Anterior cingulate cortex (tissue), 58 donors: ENCODE measurements around the gene PTGER1.
A peak's percentile ranks its signal among the peaks of the same experiment; 100 is the strongest.
"Not testable (repeated sequence)": the region's sequence is repeated elsewhere in the genome, so short reads cannot be mapped to it uniquely, and the experiment has no call there.

Experiments used
- DNase-seq, 58 donors: peaks; one replicate each; lab custom pipeline; 2025; lab: John Stamatoyannopoulos, UW

PTGER1 gene

DNA sequence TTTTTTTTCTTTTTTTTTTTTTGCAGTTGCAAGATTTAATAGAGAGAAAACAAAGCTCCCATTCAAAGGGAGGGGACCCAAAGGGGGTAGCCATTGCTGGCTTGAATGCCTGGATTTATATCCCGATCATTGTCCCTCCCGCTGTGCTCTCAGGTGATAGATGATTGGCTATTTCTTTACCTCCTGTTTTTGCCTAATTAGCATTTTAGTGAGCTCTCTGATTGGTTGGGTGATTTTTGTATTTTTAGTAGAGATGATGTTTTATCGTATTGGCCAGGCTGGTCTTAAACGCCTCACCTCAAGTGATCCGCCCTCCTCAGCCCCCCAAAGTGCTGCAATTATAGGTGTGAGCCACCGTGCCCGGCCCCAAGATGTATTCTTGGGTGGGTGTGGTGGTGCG lies 29.4 kb upstream of the PTGER1 start:
- DNase-seq: not testable (repeated sequence)

DNA sequence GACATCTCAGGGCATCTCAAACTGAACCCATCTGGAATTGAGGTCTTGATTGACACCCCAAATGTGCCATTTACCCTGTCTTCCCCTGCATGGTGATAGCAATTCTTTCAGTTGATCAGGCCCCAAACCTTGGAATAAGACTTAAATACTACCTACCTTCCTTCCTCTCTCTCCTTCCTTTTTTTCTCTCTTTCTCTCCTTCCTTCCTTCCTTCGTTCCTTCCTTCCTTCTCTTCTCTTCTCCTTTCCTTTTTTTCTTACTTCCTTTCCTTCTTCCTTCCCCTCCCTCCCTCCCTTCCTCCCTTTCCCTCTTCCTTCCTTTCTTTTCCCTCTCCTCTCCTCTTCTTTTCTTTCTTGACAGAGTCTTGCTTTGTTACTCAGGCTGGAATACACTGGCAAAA lies 28.1 kb upstream of the PTGER1 start:
- no peak for DNase-seq

- no peak for DNase-seq
Observed at GRCh38 chr19:14502334-14503092, 27.4 kb upstream of the PTGER1 start.

GRCh38 chr19:14497228-14497921 lies 22.2 kb upstream of the PTGER1 start:
- peak in 44 of 58 donors; percentile 27 to 82 (median 52) for DNase-seq

- peak in 2 of 58 donors; percentile 48 to 55 for DNase-seq
Observed at GRCh38 chr19:14496834-14497227, 21.7 kb upstream of the PTGER1 start.

DNA sequence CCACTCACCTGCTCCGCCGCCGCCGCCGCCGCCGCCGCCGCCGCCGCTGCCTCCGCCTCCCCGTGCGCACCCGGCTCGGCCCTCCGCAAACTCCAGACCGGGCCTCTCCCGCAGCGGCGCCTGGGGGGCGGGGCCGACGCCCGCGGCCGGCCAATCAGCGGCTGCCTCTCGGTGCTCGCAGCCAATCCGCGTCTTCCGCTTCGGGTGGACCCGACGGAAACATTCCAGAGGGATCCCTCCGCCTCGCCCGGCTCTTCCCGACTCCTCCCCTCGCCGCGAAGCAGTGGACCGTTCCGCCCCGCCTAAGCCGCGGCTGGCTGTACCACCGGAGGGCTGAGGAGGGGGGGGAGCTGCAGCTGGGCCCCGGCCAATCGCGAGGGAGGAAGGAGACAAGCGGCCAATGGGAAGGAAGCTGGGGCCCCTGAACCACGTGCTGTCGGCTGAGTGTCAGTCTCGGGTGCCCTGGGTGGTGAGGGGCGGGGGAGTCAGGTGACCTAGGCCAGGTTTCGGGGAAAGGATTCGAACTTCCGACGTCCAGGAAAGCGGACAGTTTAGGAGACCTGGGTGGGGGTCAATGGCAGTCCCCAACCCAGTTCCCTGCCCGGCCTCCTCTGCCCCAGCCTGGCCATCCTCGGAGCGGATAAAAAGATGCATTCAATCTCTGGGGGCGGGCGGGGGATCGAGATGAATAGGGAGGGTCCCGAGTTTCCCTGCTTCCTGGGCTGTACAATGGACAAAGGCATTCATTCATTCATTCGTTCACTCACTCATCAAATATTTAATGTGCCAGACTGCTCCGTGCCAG lies 21.1 kb upstream of the PTGER1 start, which contains the start of gene GIPC1:
GIPC1 (minus strand) TSS at position 99 of the 805 bp plus-strand sequence. CDS start 13,151 bp downstream, outside the sequence.
- peak; percentile 83 to 100 (median 98) for DNase-seq

DNA sequence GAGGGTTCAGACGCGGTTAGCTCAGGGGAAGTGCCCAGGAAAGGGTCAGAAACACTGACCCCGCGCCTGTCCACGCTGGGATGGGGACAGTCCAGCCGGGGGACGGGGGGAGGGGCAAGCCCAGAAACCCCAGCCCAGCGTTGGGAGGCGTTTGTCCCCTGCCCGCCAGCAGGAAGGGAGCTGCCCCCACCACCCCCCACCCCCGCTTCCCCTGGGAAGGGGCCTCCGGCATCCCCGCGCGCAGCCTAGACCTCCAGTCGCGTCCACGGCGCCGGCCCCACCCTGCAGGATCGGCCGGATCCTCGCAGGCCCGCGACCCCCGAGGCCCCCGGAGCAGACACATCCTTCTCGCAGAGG lies 20.5 kb upstream of the PTGER1 start:
- peak in 1 of 58 donors; percentile 60 for DNase-seq

GRCh38 chr19:14494910-14495671 lies 19.9 kb upstream of the PTGER1 start:
- DNase-seq: no peak

DNA sequence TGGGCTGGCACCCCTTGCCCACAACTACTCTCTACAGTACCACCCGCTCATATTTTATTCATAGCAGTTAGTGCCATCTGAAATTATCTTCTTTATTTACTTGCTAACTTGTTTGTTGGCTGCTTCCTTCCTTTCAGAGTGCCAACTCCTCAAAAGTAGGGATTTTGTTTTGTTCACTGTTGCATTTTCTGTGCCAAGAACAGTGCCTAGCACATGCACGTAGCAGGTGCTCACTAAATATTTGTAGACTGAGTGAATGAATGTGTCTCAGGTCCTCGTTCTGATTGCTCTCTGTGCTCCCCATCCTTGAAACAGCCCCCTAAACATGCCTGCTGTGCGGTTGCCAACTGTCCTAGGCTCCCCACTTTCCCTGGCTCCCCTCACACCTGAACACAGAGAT lies 19.3 kb upstream of the PTGER1 start:
- no peak for DNase-seq

DNA sequence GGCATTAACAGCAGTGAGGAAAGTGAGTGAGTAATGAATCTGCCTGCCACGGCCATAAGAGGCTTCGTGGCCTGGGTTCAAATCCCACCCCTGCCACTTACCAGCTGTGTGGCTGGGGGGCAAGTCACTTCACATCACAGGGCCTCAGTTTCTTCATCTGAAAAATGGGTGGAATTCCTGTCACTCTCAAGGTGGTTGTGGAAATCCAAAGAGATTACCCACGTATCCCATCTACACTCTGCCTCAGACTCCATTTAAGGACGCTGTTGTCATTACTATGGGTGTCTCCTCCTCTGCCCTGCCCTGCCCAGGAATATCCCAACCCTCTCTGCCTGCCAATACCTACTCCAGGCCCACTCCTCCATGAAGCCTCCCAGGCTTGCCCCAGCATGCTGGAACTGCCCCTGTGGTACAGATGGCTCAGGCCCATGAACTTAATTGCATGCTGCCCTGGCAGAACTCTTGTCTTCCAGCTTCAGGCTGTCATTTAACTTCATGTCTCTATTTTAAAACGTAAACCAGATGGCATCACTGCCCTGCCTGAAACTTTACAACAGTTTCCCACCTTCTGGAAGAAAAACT lies 17.7 kb upstream of the PTGER1 start:
- no peak for DNase-seq

GRCh38 chr19:14487370-14488125 lies 12.4 kb upstream of the PTGER1 start:
- no peak for DNase-seq

- DNase-seq: no peak
Observed at GRCh38 chr19:14482172-14482941, 7.2 kb upstream of the PTGER1 start.

GRCh38 chr19:14480700-14481079 lies 5.5 kb upstream of the PTGER1 start:
- no peak for DNase-seq

DNA sequence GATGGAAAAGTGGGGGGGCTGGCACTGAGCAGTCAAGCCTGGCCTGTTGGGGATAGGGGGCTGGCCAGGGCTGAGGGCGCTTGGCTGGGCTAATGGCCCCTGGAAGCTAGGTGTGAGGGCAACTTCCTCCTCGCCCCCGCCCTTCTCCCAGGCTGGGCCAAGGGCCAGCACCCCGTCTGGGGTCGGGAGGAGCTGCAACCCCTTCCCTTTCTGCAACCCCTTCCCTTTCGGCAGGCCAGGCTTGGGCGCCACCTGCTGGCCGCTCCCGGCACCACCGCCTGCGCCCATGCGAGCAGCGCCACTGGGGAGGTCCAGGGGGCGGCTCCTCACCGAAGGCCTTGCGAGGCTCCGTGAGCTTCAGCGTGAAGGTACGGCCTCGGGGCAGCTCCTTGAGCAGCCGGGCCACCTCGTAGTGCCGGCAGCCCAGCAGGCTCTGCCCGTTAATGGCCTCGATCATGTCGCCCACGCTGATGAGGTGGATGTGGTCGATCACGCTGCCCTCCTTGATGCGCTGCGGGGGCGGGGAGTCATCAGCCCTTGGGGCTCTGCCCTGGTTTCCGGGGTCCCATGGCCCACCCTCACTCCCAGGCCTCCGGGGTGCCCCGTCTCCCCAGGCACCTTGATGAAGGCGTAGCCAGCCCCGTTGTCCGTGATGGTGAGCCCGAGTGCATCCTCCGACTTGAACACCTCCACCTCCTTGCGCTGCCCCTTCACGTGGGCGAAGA lies 5.0 kb upstream of the PTGER1 start:
- DNase-seq: peak in 12 of 58 donors; percentile 2 to 45 (median 16)

GRCh38 chr19:14479309-14479974 lies 4.3 kb upstream of the PTGER1 start:
- DNase-seq: no peak

DNA sequence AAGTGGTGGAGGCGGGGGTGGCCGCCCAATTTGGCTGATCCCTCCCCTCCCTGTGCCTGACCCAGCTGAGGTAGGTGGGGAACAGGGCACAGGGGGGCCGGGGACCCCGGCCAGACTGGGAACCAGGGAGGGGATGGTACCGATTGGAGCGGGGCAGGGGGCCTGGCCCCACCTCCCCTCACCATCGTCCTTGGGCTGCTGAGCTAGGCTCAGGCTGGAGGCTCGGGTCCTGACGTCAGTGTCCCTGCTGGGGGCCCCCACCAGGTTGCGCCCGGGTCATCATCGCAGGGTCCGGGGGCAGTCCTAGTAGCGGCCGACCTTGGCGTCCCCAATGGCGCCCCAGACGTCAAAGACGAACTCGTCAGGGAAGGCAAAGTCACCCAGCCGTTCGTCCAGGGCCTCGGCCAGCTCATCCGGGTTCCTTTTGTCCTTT lies 3.0 kb upstream of the PTGER1 start:
- DNase-seq: no peak
